ENCODE measurements around the gene UBE4B.
A peak's percentile ranks its signal among the peaks of the same experiment; 100 is the strongest.

Gene UBE4B

GRCh38 chr1:10187026-10187334 lies 154.2 kb downstream of the UBE4B start:
- DNase-seq, result no peak
- no peak for TF ChIP-seq CTCF (IDR thresholded peaks at IDR 0.05; ENCODE audit: low read depth, low read length, missing control alignments)
- in situ Hi-C loops (cut with HindIII; ENCODE audit: low pct_ligation_motif_present, low sequenced_read_pairs), result no loop called here
- Histone ChIP-seq H3K27ac (no peak overlapping the region), H3K27me3 (replicated peaks) (no peaks in the 10 kb centered on the region), H3K4me3 (ENCODE audit: low read depth, low read length) (no peak overlapping the region), H3K36me3 (replicated peaks) (no peaks in the 10 kb centered on the region)

- Histone ChIP-seq H3K27ac (no peak overlapping the region), H3K36me3 (replicated peaks) (no peaks in the 10 kb centered on the region), H3K27me3 (replicated peaks) (no peaks in the 10 kb centered on the region), H3K4me3 (ENCODE audit: low read depth, low read length) (no peak overlapping the region)
- DNase-seq, result no peak
- in situ Hi-C loops (cut with HindIII; ENCODE audit: low pct_ligation_motif_present, low sequenced_read_pairs), result no loop called here
- no peak for TF ChIP-seq CTCF (IDR thresholded peaks at IDR 0.05; ENCODE audit: low read depth, low read length, missing control alignments)
Observed at GRCh38 chr1:10188133-10188650, 155.4 kb downstream of the UBE4B start.

- no peak overlapping the region for H3K4me3 ChIP-seq (ENCODE audit: low read depth, low read length)
- H3K27ac ChIP-seq, result no peak overlapping the region
- in situ Hi-C loops (cut with HindIII; ENCODE audit: low pct_ligation_motif_present, low sequenced_read_pairs), result no loop called here
- no peaks in the 10 kb centered on the region for H3K36me3 ChIP-seq (replicated peaks)
- no peak for DNase-seq
- TF ChIP-seq CTCF (IDR thresholded peaks at IDR 0.05; ENCODE audit: low read depth, low read length, missing control alignments), result no peak
- H3K27me3 ChIP-seq (replicated peaks), result no peaks in the 10 kb centered on the region
Observed at GRCh38 chr1:10189659-10190058, 156.9 kb downstream of the UBE4B start.

- no peaks in the 10 kb centered on the region for H3K36me3 ChIP-seq (replicated peaks)
- H3K27ac ChIP-seq, result no peak overlapping the region
- no peak overlapping the region for H3K4me3 ChIP-seq (ENCODE audit: low read depth, low read length)
- no peaks in the 10 kb centered on the region for H3K27me3 ChIP-seq (replicated peaks)
- no peak for TF ChIP-seq CTCF (IDR thresholded peaks at IDR 0.05; ENCODE audit: low read depth, low read length, missing control alignments)
- no peak for DNase-seq
- in situ Hi-C loops (cut with HindIII; ENCODE audit: low pct_ligation_motif_present, low sequenced_read_pairs), result no loop called here
Observed at GRCh38 chr1:10192263-10192662, 159.5 kb downstream of the UBE4B start.

- Histone ChIP-seq H3K4me3 (ENCODE audit: low read depth, low read length) (no peak overlapping the region), H3K27me3 (replicated peaks) (no peaks in the 10 kb centered on the region), H3K36me3 (replicated peaks) (no peaks in the 10 kb centered on the region), H3K27ac (no peak overlapping the region)
- TF ChIP-seq CTCF (IDR thresholded peaks at IDR 0.05; ENCODE audit: low read depth, low read length, missing control alignments), result no peak
- in situ Hi-C loops (cut with HindIII; ENCODE audit: low pct_ligation_motif_present, low sequenced_read_pairs), result no loop called here
- DNase-seq, result no peak
Observed at GRCh38 chr1:10193288-10193687, 160.5 kb downstream of the UBE4B start.

- no peaks in the 10 kb centered on the region for H3K27me3 ChIP-seq (replicated peaks)
- no peak for TF ChIP-seq CTCF (IDR thresholded peaks at IDR 0.05; ENCODE audit: low read depth, low read length, missing control alignments)
- no peaks in the 10 kb centered on the region for H3K36me3 ChIP-seq (replicated peaks)
- H3K27ac ChIP-seq, result no peak overlapping the region
- peak; percentile 22 for DNase-seq
- H3K4me3 ChIP-seq (ENCODE audit: low read depth, low read length), result no peak overlapping the region
- in situ Hi-C loops (cut with HindIII; ENCODE audit: low pct_ligation_motif_present, low sequenced_read_pairs), result no loop called here
Observed at GRCh38 chr1:10195570-10195969, 162.8 kb downstream of the UBE4B start.
